MM.1S (cell line): ENCODE results near the gene ACYP2.
A peak's percentile ranks its signal among the peaks of the same experiment; 100 is the strongest.

Experiments
- DNase-seq: peaks from one replicate; pipeline ENCODE4 v3.0.0-alpha.2; 2015
- H2AFZ ChIP-seq: fragments of 300-600 bp; sonication (generic); 2 replicates; pipeline ENCODE4 v1.6.0; 2016; ENCODE audit warnings: antibody characterized with exemption, low read length
- H3F3A ChIP-seq: fragments of 300-600 bp; sonication (generic); 2 replicates; pipeline ENCODE4 v1.6.1; 2016; ENCODE audit warnings: mild to moderate bottlenecking, antibody characterized with exemption, low read length, moderate library complexity, mixed read lengths; ENCODE audit not compliant: insufficient read depth
- H3K27ac ChIP-seq: fragments of 300-600 bp; sonication (generic); 2 replicates; pipeline ENCODE4 v1.5.1; 2016; ENCODE audit warnings: mild to moderate bottlenecking, low read length
- H3K27me3 ChIP-seq: fragments of 300-600 bp; sonication (generic); replicated peaks from 2 replicates; pipeline ENCODE4 v1.6.0; 2016; ENCODE audit warnings: low read length; ENCODE audit not compliant: insufficient read depth
- H3K36me3 ChIP-seq: fragments of 300-600 bp; sonication (generic); replicated peaks from 2 replicates; pipeline ENCODE4 v1.6.1; 2016; ENCODE audit warnings: mild to moderate bottlenecking, low read length, mixed read lengths; ENCODE audit not compliant: insufficient read depth
- H3K4me1 ChIP-seq: fragments of 300-600 bp; sonication (generic); 2 replicates; pipeline ENCODE4 v1.6.1; 2016; ENCODE audit warnings: low read length, mixed read lengths
- H3K4me2 ChIP-seq: fragments of 300-600 bp; sonication (generic); 2 replicates; pipeline ENCODE4 v1.6.0; 2016; ENCODE audit warnings: low read depth, low read length
- H3K4me3 ChIP-seq: fragments of 300-600 bp; sonication (generic); 2 replicates; pipeline ENCODE4 v1.5.1; 2016; ENCODE audit warnings: low read length, mixed read lengths
- H3K79me2 ChIP-seq: fragments of 300-600 bp; sonication (generic); 2 replicates; pipeline ENCODE4 v1.6.1; 2016; ENCODE audit warnings: mixed run types, low read length, mixed read lengths
- H3K9ac ChIP-seq: fragments of 300-600 bp; sonication (generic); 2 replicates; pipeline ENCODE4 v1.6.1; 2016; ENCODE audit warnings: low read length, mixed read lengths
- H3K9me2 ChIP-seq: fragments of 300-600 bp; sonication (generic); replicated peaks from 2 replicates; pipeline ENCODE4 v1.6.1; 2016; ENCODE audit warnings: mild to moderate bottlenecking, low read length, mixed read lengths; ENCODE audit not compliant: insufficient read depth
- H3K9me3 ChIP-seq: fragments of 300-600 bp; sonication (generic); replicated peaks from 2 replicates; pipeline ENCODE4 v1.6.1; 2016; ENCODE audit warnings: mild to moderate bottlenecking, low read length, mixed read lengths; ENCODE audit not compliant: insufficient read depth
- H4K20me1 ChIP-seq: fragments of 300-600 bp; sonication (generic); 2 replicates; pipeline ENCODE4 v1.6.1; 2016; ENCODE audit warnings: mild to moderate bottlenecking, low read length, moderate library complexity, mixed read lengths; ENCODE audit not compliant: insufficient read depth
- EZH2 ChIP-seq: fragments of 300-600 bp; sonication (generic); optimal IDR thresholded peaks from 2 replicates; pipeline ENCODE3; 2017; ENCODE audit warnings: low read depth, mild to moderate bottlenecking, antibody characterized with exemption, low read length, mixed read lengths
- EZH2phosphoT487 ChIP-seq: fragments of 300-600 bp; sonication (generic); IDR thresholded peaks from 2 replicates; pipeline ENCODE4 v1.6.1; 2018; ENCODE audit warnings: antibody characterized with exemption, low read length
- TF ChIP-seq, protein P1 (sequence below): fragments of 300-600 bp; sonication (generic); IDR thresholded peaks from 2 replicates; pipeline ENCODE4 v1.5.1; 2016; ENCODE audit warnings: antibody characterized with exemption, low read length, mixed read lengths

ACYP2 gene

DNA sequence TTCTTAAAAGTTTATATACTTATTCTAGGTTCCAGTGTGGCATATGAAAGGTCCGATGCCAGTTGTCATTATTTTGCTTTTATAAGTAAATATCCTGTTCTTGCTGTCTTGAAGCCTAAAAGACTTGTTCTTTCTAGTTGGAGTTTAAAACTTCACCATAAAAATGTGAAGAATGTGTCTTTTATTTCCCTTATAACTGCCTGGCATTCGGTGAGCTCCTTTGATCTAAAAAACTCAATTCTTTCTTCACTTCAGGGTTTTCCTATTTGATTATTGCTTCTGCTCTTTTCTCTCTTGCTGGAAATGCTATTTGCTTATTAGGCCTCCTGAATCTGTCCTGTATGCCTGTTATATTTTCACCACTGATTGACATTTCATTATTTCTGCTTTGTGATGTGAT lies 89.1 kb downstream of the ACYP2 start:
- Histone ChIP-seq H3K79me2 (no peaks in the 10 kb centered on the region), H4K20me1 (no peaks in the 10 kb centered on the region), H3K4me1 (no peaks in the 10 kb centered on the region), H3K36me3 (no peaks in the 10 kb centered on the region), H3K9ac (no peak overlapping the region), H3K9me3 (no peaks in the 10 kb centered on the region), H3K4me3 (no peak overlapping the region), H3K4me2 (no peak overlapping the region), H3K27me3 (no peaks in the 10 kb centered on the region), H3K9me2 (no peaks in the 10 kb centered on the region), H3K27ac (no peak overlapping the region), H2AFZ (no peak overlapping the region), H3F3A (no peaks in the 10 kb centered on the region)
- DNase-seq: no peak
- TF ChIP-seq, protein P1, sequence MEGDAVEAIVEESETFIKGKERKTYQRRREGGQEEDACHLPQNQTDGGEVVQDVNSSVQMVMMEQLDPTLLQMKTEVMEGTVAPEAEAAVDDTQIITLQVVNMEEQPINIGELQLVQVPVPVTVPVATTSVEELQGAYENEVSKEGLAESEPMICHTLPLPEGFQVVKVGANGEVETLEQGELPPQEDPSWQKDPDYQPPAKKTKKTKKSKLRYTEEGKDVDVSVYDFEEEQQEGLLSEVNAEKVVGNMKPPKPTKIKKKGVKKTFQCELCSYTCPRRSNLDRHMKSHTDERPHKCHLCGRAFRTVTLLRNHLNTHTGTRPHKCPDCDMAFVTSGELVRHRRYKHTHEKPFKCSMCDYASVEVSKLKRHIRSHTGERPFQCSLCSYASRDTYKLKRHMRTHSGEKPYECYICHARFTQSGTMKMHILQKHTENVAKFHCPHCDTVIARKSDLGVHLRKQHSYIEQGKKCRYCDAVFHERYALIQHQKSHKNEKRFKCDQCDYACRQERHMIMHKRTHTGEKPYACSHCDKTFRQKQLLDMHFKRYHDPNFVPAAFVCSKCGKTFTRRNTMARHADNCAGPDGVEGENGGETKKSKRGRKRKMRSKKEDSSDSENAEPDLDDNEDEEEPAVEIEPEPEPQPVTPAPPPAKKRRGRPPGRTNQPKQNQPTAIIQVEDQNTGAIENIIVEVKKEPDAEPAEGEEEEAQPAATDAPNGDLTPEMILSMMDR: no peak
- TF ChIP-seq EZH2phosphoT487: no peak
- TF ChIP-seq EZH2: no peak

DNA sequence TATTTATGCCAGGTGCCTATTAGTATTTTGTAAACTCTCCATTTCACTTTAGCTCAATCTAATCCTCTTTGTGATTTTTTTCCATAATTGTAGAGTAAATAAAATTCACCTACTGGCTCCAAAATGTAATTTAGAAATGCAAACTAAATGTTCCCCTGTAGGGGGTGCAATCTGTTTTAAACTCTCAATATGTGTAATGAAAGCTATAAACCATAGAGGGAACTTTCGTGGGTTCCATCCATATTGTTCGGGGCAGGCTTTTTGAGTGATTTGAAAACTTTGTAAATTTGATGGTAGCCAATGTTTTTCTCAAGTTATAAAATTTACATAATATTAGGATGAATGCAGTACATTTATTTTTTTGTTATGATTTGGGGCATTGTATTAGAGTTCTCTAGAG lies 91.2 kb downstream of the ACYP2 start:
- Histone ChIP-seq H4K20me1 (no peaks in the 10 kb centered on the region), H2AFZ (no peak overlapping the region), H3F3A (no peaks in the 10 kb centered on the region), H3K9ac (no peak overlapping the region), H3K27me3 (no peaks in the 10 kb centered on the region), H3K4me2 (no peak overlapping the region), H3K27ac (no peak overlapping the region), H3K79me2 (no peaks in the 10 kb centered on the region), H3K4me1 (no peaks in the 10 kb centered on the region), H3K4me3 (no peak overlapping the region), H3K36me3 (no peaks in the 10 kb centered on the region), H3K9me2 (no peaks in the 10 kb centered on the region), H3K9me3 (no peaks in the 10 kb centered on the region)
- peak; percentile 21 for DNase-seq
- TF ChIP-seq, protein P1: peak; percentile 59
- no peak for TF ChIP-seq EZH2phosphoT487

DNA sequence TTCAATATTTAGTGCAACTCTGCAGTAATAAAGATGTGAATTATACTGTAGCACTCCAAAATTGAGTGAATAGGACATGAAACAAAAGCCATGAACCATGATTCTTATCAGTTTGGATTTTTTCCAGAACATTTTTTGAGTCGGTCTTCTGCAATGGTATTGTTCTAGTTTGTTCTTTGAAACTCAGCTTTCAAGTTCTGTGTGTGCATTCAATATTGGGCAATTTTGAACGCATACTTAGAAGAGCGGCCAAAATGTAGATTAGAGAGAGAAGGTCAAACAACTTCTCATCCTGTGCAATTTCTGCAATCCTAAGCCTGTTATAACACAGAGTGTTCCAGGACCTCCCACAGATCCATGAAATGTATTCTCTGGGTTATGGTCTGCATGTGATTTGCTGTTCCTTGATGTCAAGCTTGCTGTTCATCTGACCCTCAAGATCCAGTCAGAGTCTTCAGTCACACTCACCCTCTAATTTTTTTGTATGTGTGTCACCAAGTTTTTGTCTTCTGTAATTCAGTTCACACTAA lies 92.3 kb downstream of the ACYP2 start:
- no peaks in the 10 kb centered on the region for H4K20me1 ChIP-seq
- H3K4me1 ChIP-seq: no peaks in the 10 kb centered on the region
- H3K36me3 ChIP-seq: no peaks in the 10 kb centered on the region
- H3K9me3 ChIP-seq: no peaks in the 10 kb centered on the region
- H3K27me3 ChIP-seq: no peaks in the 10 kb centered on the region
- no peak for DNase-seq
- H3K4me2 ChIP-seq: no peak overlapping the region
- no peak overlapping the region for H3K27ac ChIP-seq
- no peaks in the 10 kb centered on the region for H3K79me2 ChIP-seq
- no peaks in the 10 kb centered on the region for H3F3A ChIP-seq
- TF ChIP-seq, protein P1: no peak
- TF ChIP-seq EZH2: no peak
- no peak for TF ChIP-seq EZH2phosphoT487
- no peak overlapping the region for H3K9ac ChIP-seq
- H3K9me2 ChIP-seq: no peaks in the 10 kb centered on the region
- no peak overlapping the region for H2AFZ ChIP-seq
- H3K4me3 ChIP-seq: no peak overlapping the region
